HepG2 (cell line): ENCODE results near the gene STAT1.

ENCODE experiments used
- POLR2AphosphoS5 ChIP-seq: IDR thresholded peaks from 2 replicates; pipeline ENCODE4 v1.6.1; 2012; ENCODE audit warnings: low read depth, low read length
- SKI ChIP-seq: fragments of 450-650 bp; IDR thresholded peaks from one replicate; pipeline ENCODE4 v1.6.1; 2018; ENCODE audit warnings: mild to moderate bottlenecking; ENCODE audit not compliant: partially characterized antibody

- TF ChIP-seq SKI (no peak), POLR2AphosphoS5 (no peak)
Measured at GRCh38 chr2:191051825-191052778, 38.1 kb upstream of the STAT1 start.
